Vagina (tissue), 2 donors: ENCODE data around the gene SPTSSA. TPM values are rescaled to one million over a fixed set of nuclear protein-coding genes. Genes with fewer than 3 reads are reported as not detected.
A peak's percentile ranks its signal among the peaks of the same experiment; 100 is the strongest.

Source experiments
- DNase-seq, 2 donors: peaks; one replicate each; pipeline ENCODE4 v3.0.0-alpha.2; 2017; ENCODE audit errors: extremely low spot score in 2 of 2
- H3K27ac ChIP-seq: fragments of 200-600 bp; sonication (generic); one replicate; pipeline ENCODE4 v1.5.1; 2019
- H3K27me3 ChIP-seq: fragments of 200-600 bp; sonication (generic); one replicate; pipeline ENCODE4 v1.5.1; 2019
- H3K36me3 ChIP-seq, 2 donors: fragments of 200-600 bp; sonication (generic); one replicate each; pipeline ENCODE4 v1.5.1; 2017 to 2019
- H3K4me1 ChIP-seq: fragments of 200-600 bp; sonication (generic); one replicate; pipeline ENCODE4 v1.5.1; 2019
- H3K4me3 ChIP-seq, 2 donors: fragments of 200-600 bp; sonication (generic); 1 replicate in 1 of 2; 2 replicates in 1 of 2; pipeline ENCODE4 v1.5.1; 2016 to 2019
- H3K9me3 ChIP-seq: fragments of 200-600 bp; sonication (generic); one replicate; pipeline ENCODE4 v1.5.1; 2019
- CTCF ChIP-seq, 3 experiments: fragments of 450-650 bp in 2 of 3; fragments of 200-600 bp in 1 of 3; sonication (generic) in 1 of 3; IDR thresholded peaks; one replicate each; pipeline ENCODE4 v1.5.1; 2017 to 2019; ENCODE audit warnings: antibody characterized with exemption in 3 of 3, mild to moderate bottlenecking in 2 of 3, moderate library complexity in 2 of 3
- POLR2A ChIP-seq, 2 donors: fragments of 450-650 bp; IDR thresholded peaks; one replicate each; pipeline ENCODE4 v1.6.1; 2017; ENCODE audit warnings: antibody characterized with exemption in 2 of 2, mild to moderate bottlenecking in 2 of 2, moderate library complexity in 2 of 2
- POLR2AphosphoS5 ChIP-seq, 2 donors: sonication (generic); formaldehyde crosslinking; IDR thresholded peaks; one replicate each; pipeline ENCODE4 v1.9.0; 2017; ENCODE audit warnings: antibody characterized with exemption in 2 of 2, mild to moderate bottlenecking in 2 of 2, low read depth in 1 of 2; ENCODE audit not compliant: insufficient read depth in 1 of 2
- intact Hi-C: fragments of 100-400 bp; cut with DNase I; formaldehyde crosslinking; loops from one replicate; pipeline ENCODE4 v1.15.1; 2023
- total RNA-seq: library from RNA; depleted of rRNA; stranded (reverse); fragments of >200 nt; gene quantifications from one replicate; pipeline ENCODE4 v1.2.3, GENCODE V29; 2016

SPTSSA gene
- total RNA-seq, 1 donor from 2014 or later, result 29.0 TPM

- Histone ChIP-seq H3K36me3 (no peaks in the 10 kb centered on the region), H3K27ac (peak overlapping the region; percentile 94), H3K9me3 (no peaks in the 10 kb centered on the region), H3K27me3 (no peaks in the 10 kb centered on the region), H3K4me1 (peaks cover 28% of the 10 kb centered on the region), H3K4me3 (peak overlapping the region; percentile 81 to 84)
- no peak for TF ChIP-seq POLR2AphosphoS5 (IDR thresholded peaks at IDR 0.05; ENCODE audit: insufficient read depth in 1 of 2, low read depth in 1 of 2)
- TF ChIP-seq CTCF (IDR thresholded peaks at IDR 0.05), result no peak
- TF ChIP-seq POLR2A (IDR thresholded peaks at IDR 0.05), result no peak
- intact Hi-C loops, result no loop called here
- no peak for DNase-seq
These were observed 507 bp downstream of the SPTSSA start for GRCh38 chr14:34461334-34462131.

GRCh38 chr14:34460841-34461240, 1.2 kb downstream of the SPTSSA start:
- H3K4me1 ChIP-seq, result peaks cover 28% of the 10 kb centered on the region
- no peaks in the 10 kb centered on the region for H3K36me3 ChIP-seq
- H3K4me3 ChIP-seq, result peak overlapping the region; percentile 81 to 84
- intact Hi-C loops, result no loop called here
- H3K27ac ChIP-seq, result peak overlapping the region; percentile 94
- TF ChIP-seq CTCF (IDR thresholded peaks at IDR 0.05) (no peak), POLR2A (IDR thresholded peaks at IDR 0.05) (no peak), POLR2AphosphoS5 (IDR thresholded peaks at IDR 0.05; ENCODE audit: insufficient read depth in 1 of 2, low read depth in 1 of 2) (no peak)
- no peaks in the 10 kb centered on the region for H3K27me3 ChIP-seq
- DNase-seq, result no peak
- H3K9me3 ChIP-seq, result no peaks in the 10 kb centered on the region

GRCh38 chr14:34460295-34460694, 1.7 kb downstream of the SPTSSA start:
- intact Hi-C loops, result no loop called here

GRCh38 chr14:34457186-34457585, 4.9 kb downstream of the SPTSSA start:
- Histone ChIP-seq H3K4me1 (peaks cover 23% of the 10 kb centered on the region), H3K27ac (no peak overlapping the region), H3K27me3 (no peaks in the 10 kb centered on the region), H3K4me3 (no peak overlapping the region), H3K36me3 (peaks cover 0 to 12% of the 10 kb centered on the region in 2 donors), H3K9me3 (no peaks in the 10 kb centered on the region)
- intact Hi-C loops, result no loop called here
- no peak for DNase-seq
- TF ChIP-seq CTCF (IDR thresholded peaks at IDR 0.05) (no peak), POLR2AphosphoS5 (IDR thresholded peaks at IDR 0.05; ENCODE audit: insufficient read depth in 1 of 2, low read depth in 1 of 2) (no peak), POLR2A (IDR thresholded peaks at IDR 0.05) (no peak)

More at GRCh38 chr14:34460295-34460694, 1.7 kb downstream of the SPTSSA start:
- Histone ChIP-seq H3K9me3 (no peaks in the 10 kb centered on the region), H3K36me3 (peaks cover 0 to 4% of the 10 kb centered on the region in 2 donors), H3K27me3 (no peaks in the 10 kb centered on the region), H3K4me3 (peak overlapping the region in 1 of 2 donors; percentile 84), H3K27ac (no peak overlapping the region), H3K4me1 (peaks cover 28% of the 10 kb centered on the region)
- TF ChIP-seq POLR2A (IDR thresholded peaks at IDR 0.05), result no peak
- no peak for TF ChIP-seq CTCF (IDR thresholded peaks at IDR 0.05)
- no peak for TF ChIP-seq POLR2AphosphoS5 (IDR thresholded peaks at IDR 0.05; ENCODE audit: insufficient read depth in 1 of 2, low read depth in 1 of 2)
- DNase-seq, result no peak

GRCh38 chr14:34453226-34453625, 8.8 kb downstream of the SPTSSA start:
- Histone ChIP-seq H3K36me3 (peaks cover 0 to 12% of the 10 kb centered on the region in 2 donors), H3K4me1 (peaks cover 3% of the 10 kb centered on the region), H3K27me3 (no peaks in the 10 kb centered on the region), H3K9me3 (no peaks in the 10 kb centered on the region), H3K4me3 (no peak overlapping the region), H3K27ac (no peak overlapping the region)
- intact Hi-C loops, result no loop called here
- no peak for DNase-seq
- no peak for TF ChIP-seq POLR2A (IDR thresholded peaks at IDR 0.05)
- no peak for TF ChIP-seq CTCF (IDR thresholded peaks at IDR 0.05)
- TF ChIP-seq POLR2AphosphoS5 (IDR thresholded peaks at IDR 0.05; ENCODE audit: insufficient read depth in 1 of 2, low read depth in 1 of 2), result no peak
